Measurements from ENCODE around the gene FBXO2.

DNA sequence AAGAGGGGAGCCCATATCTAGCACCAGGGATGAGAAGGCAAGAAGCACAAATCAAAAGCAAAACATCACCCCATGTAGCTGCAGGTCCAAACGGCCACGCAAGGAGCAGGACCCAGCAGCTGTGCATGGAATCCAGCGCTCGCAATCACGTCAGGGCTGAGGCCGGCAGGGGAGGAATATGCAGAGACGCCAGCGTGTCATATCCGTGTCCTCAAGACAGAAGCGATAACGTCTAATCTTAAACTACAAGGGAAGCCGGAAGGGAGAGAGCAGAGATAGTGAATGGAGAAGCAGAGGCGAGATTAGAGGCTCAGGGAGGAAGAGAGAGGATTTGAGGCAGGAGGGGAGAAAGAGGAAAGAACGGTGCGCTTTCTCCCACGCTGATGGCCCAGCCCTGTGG is 39.1 kb downstream of the FBXO2 start:
- TF ChIP-seq, protein P1, sequence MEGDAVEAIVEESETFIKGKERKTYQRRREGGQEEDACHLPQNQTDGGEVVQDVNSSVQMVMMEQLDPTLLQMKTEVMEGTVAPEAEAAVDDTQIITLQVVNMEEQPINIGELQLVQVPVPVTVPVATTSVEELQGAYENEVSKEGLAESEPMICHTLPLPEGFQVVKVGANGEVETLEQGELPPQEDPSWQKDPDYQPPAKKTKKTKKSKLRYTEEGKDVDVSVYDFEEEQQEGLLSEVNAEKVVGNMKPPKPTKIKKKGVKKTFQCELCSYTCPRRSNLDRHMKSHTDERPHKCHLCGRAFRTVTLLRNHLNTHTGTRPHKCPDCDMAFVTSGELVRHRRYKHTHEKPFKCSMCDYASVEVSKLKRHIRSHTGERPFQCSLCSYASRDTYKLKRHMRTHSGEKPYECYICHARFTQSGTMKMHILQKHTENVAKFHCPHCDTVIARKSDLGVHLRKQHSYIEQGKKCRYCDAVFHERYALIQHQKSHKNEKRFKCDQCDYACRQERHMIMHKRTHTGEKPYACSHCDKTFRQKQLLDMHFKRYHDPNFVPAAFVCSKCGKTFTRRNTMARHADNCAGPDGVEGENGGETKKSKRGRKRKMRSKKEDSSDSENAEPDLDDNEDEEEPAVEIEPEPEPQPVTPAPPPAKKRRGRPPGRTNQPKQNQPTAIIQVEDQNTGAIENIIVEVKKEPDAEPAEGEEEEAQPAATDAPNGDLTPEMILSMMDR (conservative IDR thresholded peaks at IDR 0.05 in 1 of 2, IDR thresholded peaks at IDR 0.05 in 1 of 2; ENCODE audit: low read depth in 1 of 2, low read length in 2 of 2), result no peak
- no peak for TF ChIP-seq EZH2 (IDR thresholded peaks at IDR 0.05; ENCODE audit: low read length, missing control alignments)

Data from fibroblast of lung (primary cell).